Measurements from ENCODE around the gene EDC3. TPM values are rescaled to one million over a fixed set of nuclear protein-coding genes. Genes with fewer than 3 reads are reported as not detected.

The EDC3 gene
- total RNA-seq, 1 donor from 2014 or later, result 42.9 TPM

DNA sequence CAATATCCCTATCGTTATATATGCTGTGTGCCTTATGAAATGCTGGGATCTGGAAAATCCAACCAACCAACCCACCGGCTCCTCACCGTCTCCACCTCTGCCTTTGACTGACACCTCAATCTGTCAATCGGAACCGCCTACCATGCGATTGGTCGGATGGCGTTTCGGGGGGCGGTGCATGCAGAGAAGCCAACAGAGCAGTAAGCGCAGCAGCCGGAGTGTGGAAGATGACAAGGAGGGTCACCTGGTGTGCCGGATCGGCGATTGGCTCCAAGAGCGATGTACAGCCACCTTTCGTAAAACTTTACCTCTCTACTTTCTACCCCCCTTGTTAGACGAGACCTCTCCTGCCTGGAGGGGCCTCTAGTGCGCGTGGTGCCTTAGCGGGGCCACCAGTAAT, 73.9 kb downstream of the EDC3 start:
- no peak for DNase-seq (ENCODE audit: extremely low spot score, unreplicated experiment)
- no peak overlapping the region for H3K4me3 Mint-ChIP-seq (ENCODE audit: unreplicated experiment)
- H3K27ac Mint-ChIP-seq (ENCODE audit: unreplicated experiment), result no peak overlapping the region
- H3K27me3 Mint-ChIP-seq (ENCODE audit: unreplicated experiment), result no peaks in the 10 kb centered on the region
- H3K36me3 Mint-ChIP-seq (ENCODE audit: unreplicated experiment), result peaks cover 37% of the 10 kb centered on the region
- H3K4me1 Mint-ChIP-seq (ENCODE audit: unreplicated experiment), result peaks cover 14% of the 10 kb centered on the region
- H3K9me3 Mint-ChIP-seq (ENCODE audit: unreplicated experiment), result no peaks in the 10 kb centered on the region
- TF ChIP-seq, protein P1, sequence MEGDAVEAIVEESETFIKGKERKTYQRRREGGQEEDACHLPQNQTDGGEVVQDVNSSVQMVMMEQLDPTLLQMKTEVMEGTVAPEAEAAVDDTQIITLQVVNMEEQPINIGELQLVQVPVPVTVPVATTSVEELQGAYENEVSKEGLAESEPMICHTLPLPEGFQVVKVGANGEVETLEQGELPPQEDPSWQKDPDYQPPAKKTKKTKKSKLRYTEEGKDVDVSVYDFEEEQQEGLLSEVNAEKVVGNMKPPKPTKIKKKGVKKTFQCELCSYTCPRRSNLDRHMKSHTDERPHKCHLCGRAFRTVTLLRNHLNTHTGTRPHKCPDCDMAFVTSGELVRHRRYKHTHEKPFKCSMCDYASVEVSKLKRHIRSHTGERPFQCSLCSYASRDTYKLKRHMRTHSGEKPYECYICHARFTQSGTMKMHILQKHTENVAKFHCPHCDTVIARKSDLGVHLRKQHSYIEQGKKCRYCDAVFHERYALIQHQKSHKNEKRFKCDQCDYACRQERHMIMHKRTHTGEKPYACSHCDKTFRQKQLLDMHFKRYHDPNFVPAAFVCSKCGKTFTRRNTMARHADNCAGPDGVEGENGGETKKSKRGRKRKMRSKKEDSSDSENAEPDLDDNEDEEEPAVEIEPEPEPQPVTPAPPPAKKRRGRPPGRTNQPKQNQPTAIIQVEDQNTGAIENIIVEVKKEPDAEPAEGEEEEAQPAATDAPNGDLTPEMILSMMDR (IDR thresholded peaks at IDR 0.05), result no peak

DNA sequence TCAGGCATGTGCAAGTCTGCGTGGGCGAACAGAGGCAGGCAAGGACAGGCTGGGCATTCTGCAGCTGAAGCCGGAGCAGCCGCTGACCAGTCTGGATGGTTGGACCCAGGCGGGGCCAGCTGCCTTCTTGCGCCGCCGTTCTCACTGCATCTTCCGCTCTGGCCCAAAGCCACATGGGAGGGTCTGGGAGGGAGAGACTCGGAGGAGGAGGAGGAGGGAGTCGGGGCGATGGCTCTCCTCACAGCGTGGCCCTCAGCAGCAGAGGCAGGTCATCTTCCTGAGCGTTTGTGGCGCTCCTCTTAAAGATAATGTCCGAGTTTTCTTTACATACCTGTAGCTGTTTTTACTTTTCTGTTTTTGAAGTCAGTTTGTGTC, 74.3 kb downstream of the EDC3 start:
- H3K4me1 Mint-ChIP-seq (ENCODE audit: unreplicated experiment), result peaks cover 19% of the 10 kb centered on the region
- H3K4me3 Mint-ChIP-seq (ENCODE audit: unreplicated experiment), result no peak overlapping the region
- H3K36me3 Mint-ChIP-seq (ENCODE audit: unreplicated experiment), result peaks cover 37% of the 10 kb centered on the region
- H3K27me3 Mint-ChIP-seq (ENCODE audit: unreplicated experiment), result no peaks in the 10 kb centered on the region
- no peak for DNase-seq (ENCODE audit: extremely low spot score, unreplicated experiment)
- TF ChIP-seq, protein P1 (IDR thresholded peaks at IDR 0.05), result no peak
- no peak overlapping the region for H3K27ac Mint-ChIP-seq (ENCODE audit: unreplicated experiment)
- no peaks in the 10 kb centered on the region for H3K9me3 Mint-ChIP-seq (ENCODE audit: unreplicated experiment)

DNA sequence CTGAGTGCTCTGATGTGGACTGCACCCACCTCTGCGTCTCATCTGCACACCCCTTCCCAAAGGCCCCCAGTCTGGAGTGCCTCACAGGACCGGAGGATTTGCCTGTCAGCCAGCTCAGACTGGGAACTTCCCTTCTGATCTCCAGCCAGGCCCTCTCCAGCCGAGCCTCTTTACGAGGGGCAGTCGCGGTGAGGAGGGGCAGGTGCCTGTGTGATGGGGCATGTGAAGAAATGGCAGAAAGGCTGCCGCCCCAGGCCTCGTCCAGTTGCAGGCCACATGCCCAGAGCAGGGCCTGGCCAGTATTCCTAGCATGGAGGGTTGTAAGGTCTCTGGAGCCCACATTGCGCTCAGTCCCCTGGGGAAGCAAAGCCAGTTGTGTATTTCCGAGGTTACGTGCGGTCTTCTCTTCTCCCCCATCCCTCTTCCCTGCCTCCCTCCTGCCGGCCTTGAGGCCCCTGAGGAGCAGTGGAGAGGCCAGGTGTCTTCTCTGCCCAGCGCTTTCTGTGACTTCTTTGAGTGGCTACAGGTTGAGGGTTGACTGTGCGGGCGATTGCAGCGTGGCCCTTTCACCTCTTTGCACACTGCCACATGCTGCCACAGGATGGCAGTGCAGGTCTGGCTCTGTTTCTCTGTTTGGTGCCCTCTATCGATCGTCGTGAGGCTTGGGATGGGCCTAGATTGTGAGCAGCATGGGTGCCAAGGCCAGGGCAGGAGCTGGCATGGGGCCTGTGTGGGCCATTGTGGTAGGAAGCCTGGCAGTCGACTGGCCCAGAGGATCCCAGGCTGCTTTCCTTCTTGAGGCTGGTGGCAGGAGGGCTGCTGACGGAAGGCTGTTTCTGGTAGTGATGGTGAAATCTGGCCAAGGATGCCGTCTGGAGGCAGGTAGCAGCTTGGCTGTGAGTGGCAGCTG, 74.9 kb downstream of the EDC3 start:
- H3K27me3 Mint-ChIP-seq (ENCODE audit: unreplicated experiment), result no peaks in the 10 kb centered on the region
- no peaks in the 10 kb centered on the region for H3K9me3 Mint-ChIP-seq (ENCODE audit: unreplicated experiment)
- H3K4me1 Mint-ChIP-seq (ENCODE audit: unreplicated experiment), result peaks cover 20% of the 10 kb centered on the region
- H3K4me3 Mint-ChIP-seq (ENCODE audit: unreplicated experiment), result no peak overlapping the region
- peaks cover 36% of the 10 kb centered on the region for H3K36me3 Mint-ChIP-seq (ENCODE audit: unreplicated experiment)
- H3K27ac Mint-ChIP-seq (ENCODE audit: unreplicated experiment), result no peak overlapping the region
- TF ChIP-seq, protein P1 (IDR thresholded peaks at IDR 0.05), result peak; percentile 86
- DNase-seq (ENCODE audit: extremely low spot score, unreplicated experiment), result no peak

DNA sequence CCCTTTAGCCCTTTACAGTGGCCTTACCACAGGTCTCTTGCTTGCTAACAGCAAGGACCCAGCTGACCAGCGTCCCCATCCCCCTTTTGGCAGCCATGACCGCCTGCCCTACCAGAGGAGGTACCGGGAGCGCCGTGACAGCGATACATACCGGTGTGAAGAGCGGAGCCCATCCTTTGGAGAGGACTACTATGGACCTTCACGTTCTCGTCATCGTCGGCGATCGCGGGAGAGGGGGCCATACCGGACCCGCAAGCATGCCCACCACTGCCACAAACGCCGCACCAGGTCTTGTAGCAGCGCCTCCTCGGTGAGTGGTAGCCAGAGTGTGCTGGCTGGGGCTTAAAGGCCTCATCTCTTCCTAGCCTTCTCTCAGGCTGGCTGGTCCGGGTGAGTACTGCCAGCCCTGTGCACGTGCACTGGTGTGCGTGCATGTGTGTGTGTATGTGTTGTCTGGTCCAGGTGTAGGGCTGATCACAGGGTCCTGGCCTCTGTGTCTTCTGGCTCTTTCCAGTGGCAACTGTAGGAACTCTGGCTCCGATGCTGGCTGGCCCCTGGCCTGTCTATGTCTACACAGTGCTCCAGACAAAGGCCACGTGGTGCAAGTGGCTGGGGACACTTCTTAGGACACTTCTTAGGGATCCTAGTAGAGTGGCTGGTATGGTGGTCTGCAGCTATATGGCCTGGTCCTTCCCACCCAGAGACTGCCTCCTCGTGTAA, 75.7 kb downstream of the EDC3 start:
- H3K9me3 Mint-ChIP-seq (ENCODE audit: unreplicated experiment), result no peaks in the 10 kb centered on the region
- DNase-seq (ENCODE audit: extremely low spot score, unreplicated experiment), result no peak
- no peak overlapping the region for H3K4me3 Mint-ChIP-seq (ENCODE audit: unreplicated experiment)
- no peaks in the 10 kb centered on the region for H3K27me3 Mint-ChIP-seq (ENCODE audit: unreplicated experiment)
- TF ChIP-seq, protein P1 (IDR thresholded peaks at IDR 0.05), result no peak
- no peak overlapping the region for H3K27ac Mint-ChIP-seq (ENCODE audit: unreplicated experiment)
- peaks cover 20% of the 10 kb centered on the region for H3K4me1 Mint-ChIP-seq (ENCODE audit: unreplicated experiment)
- H3K36me3 Mint-ChIP-seq (ENCODE audit: unreplicated experiment), result peaks cover 32% of the 10 kb centered on the region
